ENCODE results near the gene C16orf96.

C16orf96 gene

GRCh38 chr16:4556112-4556511 lies at the start of gene C16orf96:
TSS of gene C16orf96 (plus strand) at chr16:4556340. CDS start at chr16:4556490, 150 bp downstream.
- DNase-seq, result no peak

GRCh38 chr16:4506450-4506849 lies 49.7 kb upstream of the C16orf96 start:
- DNase-seq, result peak; percentile 81 to 82

- DNase-seq, result no peak
These were observed 48.4 kb upstream of the C16orf96 start for GRCh38 chr16:4507588-4508345.

- DNase-seq, result no peak
These were observed 47.3 kb upstream of the C16orf96 start for GRCh38 chr16:4508806-4509205.

GRCh38 chr16:4509420-4509819 lies 46.7 kb upstream of the C16orf96 start:
- no peak for DNase-seq

- no peak for DNase-seq
These were observed 46.0 kb upstream of the C16orf96 start for GRCh38 chr16:4510131-4510530.

GRCh38 chr16:4510747-4511426 lies 45.3 kb upstream of the C16orf96 start:
- DNase-seq, result peak in 1 of 2 donors; percentile 44

- DNase-seq, result peak in 1 of 2 donors; percentile 23
These were observed 44.6 kb upstream of the C16orf96 start for GRCh38 chr16:4511441-4512082.

GRCh38 chr16:4512473-4512872 lies 43.7 kb upstream of the C16orf96 start:
- no peak for DNase-seq

- DNase-seq, result no peak
These were observed 42.9 kb upstream of the C16orf96 start for GRCh38 chr16:4513086-4513860.

GRCh38 chr16:4513881-4514280 lies 42.3 kb upstream of the C16orf96 start:
- no peak for DNase-seq

GRCh38 chr16:4514606-4515005 lies 41.5 kb upstream of the C16orf96 start:
- no peak for DNase-seq

GRCh38 chr16:4515611-4516233 lies 40.4 kb upstream of the C16orf96 start:
- peak; percentile 44 to 52 for DNase-seq

GRCh38 chr16:4517812-4518680 lies 38.1 kb upstream of the C16orf96 start:
- no peak for DNase-seq

GRCh38 chr16:4519274-4520058 lies 36.7 kb upstream of the C16orf96 start:
- DNase-seq, result no peak

GRCh38 chr16:4520913-4521312 lies 35.2 kb upstream of the C16orf96 start:
- DNase-seq, result no peak

- no peak for DNase-seq
These were observed 34.0 kb upstream of the C16orf96 start for GRCh38 chr16:4522051-4522581.

GRCh38 chr16:4523686-4524085 lies 32.5 kb upstream of the C16orf96 start:
- DNase-seq, result no peak

- no peak for DNase-seq
These were observed 31.6 kb upstream of the C16orf96 start for GRCh38 chr16:4524571-4524970.

GRCh38 chr16:4525069-4525468 lies 31.1 kb upstream of the C16orf96 start:
- DNase-seq, result no peak

All from CD4-positive, alpha-beta T cell treated with Interleukin-4 for 1 hour (primary cell).